Ishikawa (cell line): ENCODE results near the gene PEPD.

Experiments used
- CEBPB ChIP-seq: IDR thresholded peaks from 2 replicates; pipeline ENCODE4 v1.6.1; 2012
- EGR1 ChIP-seq: IDR thresholded peaks from 2 replicates; pipeline ENCODE4 v1.6.1; 2012
- EP300 ChIP-seq: IDR thresholded peaks from 2 replicates; pipeline ENCODE4 v1.6.1; 2012; ENCODE audit warnings: borderline replicate concordance
- MAX ChIP-seq: IDR thresholded peaks from 2 replicates; pipeline ENCODE4 v1.6.1; 2012
- RAD21 ChIP-seq: IDR thresholded peaks from 2 replicates; pipeline ENCODE4 v1.6.1; 2012; ENCODE audit warnings: low read depth
- REST ChIP-seq: IDR thresholded peaks from 2 replicates; pipeline ENCODE4 v1.6.1; 2012; ENCODE audit warnings: low read depth, mild to moderate bottlenecking
- TAF1 ChIP-seq: IDR thresholded peaks from 2 replicates; pipeline ENCODE4 v1.6.1; 2012; ENCODE audit warnings: low read depth, mild to moderate bottlenecking
- TEAD4 ChIP-seq: IDR thresholded peaks from 2 replicates; pipeline ENCODE4 v1.6.1; 2012
- YY1 ChIP-seq: IDR thresholded peaks from 2 replicates; pipeline ENCODE4 v1.6.1; 2012; ENCODE audit warnings: low read depth

- TF ChIP-seq EGR1 (no peak), YY1 (no peak), REST (no peak), RAD21 (no peak), CEBPB (no peak), MAX (no peak), TEAD4 (no peak), TAF1 (no peak), EP300 (no peak)
These were observed 726 bp upstream of the PEPD start for GRCh38 chr19:33522371-33522662.
